HG03378 (cell line): ENCODE data around the gene TSPEAR.
"Not testable (repeated sequence)": the region's sequence is repeated elsewhere in the genome, so short reads cannot be mapped to it uniquely, and the experiment has no call there.

Source experiments
- ATAC-seq: cut with Tn5 transposase; IDR thresholded peaks from one replicate; pipeline ENCODE4 v1.9.1; 2021; ENCODE audit warnings: mild to moderate bottlenecking, moderate library complexity; ENCODE audit not compliant: unreplicated experiment

Gene TSPEAR

DNA sequence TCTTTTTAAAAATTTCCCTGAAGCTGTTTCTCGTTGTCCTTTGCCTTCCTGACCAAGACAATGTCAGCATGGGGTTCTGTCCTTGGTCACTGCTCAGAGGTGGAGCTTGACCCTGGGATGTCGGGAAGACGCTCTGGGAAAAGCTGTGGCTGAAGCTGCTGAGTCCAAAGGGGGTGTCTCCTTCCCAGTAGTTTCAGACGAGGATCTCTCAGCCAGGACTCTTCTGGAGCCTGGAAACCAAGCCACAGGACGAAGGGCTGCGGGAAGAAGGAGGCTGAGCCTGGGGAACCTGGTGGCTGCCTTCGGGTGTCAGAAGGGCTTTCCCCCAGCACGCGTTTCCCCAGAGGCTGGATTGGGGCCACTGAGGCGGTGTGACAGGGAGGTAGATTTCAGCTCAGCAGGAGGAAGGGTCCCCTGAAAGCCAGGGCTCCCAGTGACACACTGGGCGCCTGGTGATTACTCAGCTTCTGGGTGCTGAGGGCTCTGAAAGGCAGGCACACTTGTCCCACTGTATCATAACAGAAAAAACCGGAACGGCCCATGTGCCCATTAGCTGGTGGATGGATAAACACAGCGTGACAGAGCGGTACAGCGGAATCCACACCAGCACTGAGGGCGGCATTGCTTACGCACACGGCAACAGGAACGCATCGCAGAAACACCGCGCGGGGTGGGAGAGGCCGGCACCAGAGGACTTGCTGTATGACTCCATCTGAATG, 24.4 kb downstream of the TSPEAR start:
- ATAC-seq = no peak

DNA sequence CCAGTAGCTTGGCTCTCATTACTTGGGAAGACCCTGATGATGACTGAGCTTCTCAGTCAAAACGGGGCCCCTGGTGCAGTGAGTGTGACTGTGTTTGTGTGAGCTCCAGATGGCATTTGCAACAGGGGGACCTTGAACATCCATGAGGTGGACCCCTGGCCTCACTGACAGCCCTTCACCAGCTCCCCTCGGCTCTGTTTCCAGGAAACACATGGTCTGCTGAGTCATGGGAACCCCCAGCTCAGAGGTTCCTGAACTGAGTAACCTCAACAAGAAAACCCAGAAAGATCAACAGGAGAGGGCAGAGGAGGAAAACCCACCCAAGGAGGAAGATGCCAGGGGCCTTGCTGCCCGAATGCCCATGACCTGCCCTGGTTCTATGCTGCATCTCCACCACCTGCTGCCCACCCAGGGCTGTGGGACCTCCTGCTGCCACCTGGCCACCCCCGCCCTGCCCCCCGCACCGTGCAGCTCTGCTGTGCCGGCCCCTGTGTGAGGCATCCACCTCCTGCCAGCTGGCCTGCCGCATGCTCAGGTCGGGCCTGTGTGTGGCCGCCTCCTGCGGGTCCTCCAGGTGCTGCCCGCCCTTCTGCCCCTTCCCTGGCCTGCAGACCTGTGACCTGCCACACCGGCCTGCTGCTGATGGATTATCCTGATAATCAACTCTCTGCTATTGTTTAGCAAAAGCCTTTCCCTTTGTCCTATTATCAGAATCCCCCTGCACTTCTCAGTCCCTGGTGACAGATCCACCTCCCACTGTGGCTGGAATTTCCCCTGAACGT, 25.2 kb downstream of the TSPEAR start:
- no peak for ATAC-seq

DNA sequence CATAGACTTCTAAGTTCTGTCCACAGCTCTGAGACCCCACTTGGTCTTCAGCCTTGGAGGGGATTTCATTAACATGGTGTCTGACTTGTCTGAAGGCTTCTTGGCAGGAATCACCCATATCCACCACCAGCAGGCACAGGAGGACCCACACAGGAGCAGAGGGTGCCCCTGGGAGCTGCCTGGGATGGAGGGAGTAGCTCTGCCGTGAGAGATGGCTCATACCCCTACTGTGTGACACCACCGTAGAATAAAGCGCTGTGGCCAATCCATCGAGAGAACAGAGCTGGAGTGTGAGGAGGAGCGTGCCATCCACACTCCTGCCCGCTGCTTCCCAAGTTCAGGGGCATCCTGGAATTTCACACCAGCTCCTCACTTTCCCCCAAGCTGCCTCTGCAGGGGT, 26.3 kb downstream of the TSPEAR start:
- not testable (repeated sequence) for ATAC-seq

DNA sequence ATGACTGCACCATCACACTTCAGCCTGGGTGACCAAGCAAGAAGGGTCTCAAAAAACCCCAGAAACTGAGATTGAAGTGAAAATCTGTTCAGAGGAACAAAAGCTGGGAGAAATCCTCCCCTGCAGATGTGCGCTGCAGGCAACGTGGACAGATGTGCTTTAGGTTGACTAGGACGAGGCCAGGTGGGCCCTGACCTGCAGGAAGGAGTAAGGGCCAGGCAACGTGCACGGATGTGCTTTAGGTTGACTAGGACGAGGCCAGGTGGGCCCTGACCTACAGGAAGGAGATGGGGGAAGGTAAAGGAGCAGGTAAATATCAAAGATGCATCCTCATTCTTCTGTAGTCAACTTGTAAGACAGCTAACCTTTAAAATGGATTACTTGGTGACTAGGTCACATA, 26.9 kb downstream of the TSPEAR start:
- ATAC-seq = no peak

DNA sequence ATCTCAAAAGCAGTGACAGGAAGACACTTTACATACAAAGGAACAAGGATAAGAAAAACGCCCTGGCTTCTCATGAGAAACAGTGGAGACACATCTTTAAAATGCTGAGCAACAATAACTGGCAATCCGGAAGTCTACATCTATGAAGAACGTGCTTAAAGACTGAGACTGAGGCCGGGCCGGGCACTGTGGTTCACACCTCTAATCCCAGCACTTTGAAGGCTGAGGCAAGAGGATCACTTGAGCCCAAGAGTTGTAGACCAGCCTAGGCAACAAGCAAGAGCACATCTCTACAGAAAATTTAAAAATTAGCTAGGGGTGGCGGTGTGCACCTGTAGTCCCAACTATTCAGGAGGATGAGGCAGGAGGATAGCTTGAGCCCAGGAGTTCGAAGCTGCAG, 27.3 kb downstream of the TSPEAR start:
- no peak for ATAC-seq

DNA sequence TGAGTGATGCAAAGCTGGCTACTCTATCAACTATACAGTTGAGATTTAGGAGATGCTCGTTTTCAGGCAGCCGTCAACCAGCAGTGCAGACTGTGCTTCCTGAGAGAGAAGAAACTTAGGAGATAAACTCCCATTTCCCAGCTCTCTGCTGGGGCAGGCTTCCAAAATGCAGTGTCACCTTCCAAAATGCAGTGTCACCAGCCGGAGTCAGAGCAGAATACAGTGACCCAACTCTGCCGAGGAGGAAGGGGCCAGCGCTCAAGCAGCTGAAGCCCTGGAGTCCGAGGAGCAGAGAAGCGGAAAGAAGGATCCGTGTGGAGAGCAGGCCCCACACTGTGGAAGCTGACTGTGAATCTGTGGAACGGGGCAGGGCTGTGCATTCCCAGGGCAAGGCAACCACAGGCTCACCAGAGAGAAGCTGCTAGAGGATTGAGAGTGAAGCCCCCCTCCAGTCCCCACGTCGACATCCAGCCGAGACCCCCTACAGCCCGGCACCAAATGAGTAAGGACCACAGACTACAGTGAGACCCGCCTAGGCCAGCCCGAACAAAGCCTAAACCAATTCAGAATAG, 28.7 kb downstream of the TSPEAR start:
- ATAC-seq = no peak

DNA sequence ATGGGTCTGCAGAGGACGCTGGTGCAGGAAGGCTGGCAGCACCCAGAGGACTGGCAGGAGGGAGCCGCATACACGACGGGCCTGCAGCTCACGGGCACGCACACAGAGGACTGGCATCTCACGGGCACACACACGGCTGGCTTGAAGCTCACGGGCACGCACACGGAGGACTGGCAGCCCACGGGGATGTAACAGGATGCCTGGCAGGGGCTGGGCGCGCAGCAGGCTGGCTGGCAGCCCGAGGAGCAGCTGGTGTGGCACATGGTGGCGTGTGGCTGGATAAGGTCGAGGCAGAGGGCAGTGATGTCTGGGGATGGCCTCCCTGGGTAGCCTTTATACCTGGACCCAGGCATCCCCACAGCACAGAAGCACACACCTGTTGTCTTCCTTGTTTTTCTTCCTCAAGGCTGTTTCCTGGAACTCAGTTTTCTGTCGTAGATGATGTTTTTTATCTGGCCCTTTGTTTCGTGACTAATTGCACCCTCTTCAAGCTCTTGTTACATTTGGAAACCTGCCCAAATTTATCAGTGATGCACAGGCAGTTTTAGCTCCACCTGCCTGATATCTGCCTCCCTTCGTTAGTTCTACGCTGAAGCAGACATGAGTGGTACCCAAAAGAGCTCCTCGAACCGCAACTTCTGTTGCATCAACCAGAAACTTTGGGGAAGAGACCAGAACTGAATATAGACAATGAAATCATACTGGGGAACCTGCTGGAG, 29.4 kb downstream of the TSPEAR start, which contains the start of gene KRTAP12-1:
Gene KRTAP12-1, minus strand, starts transcription at position 303 of the 719 bp plus-strand sequence. Its CDS starts 40 bp downstream, at position 263.
- no peak for ATAC-seq

DNA sequence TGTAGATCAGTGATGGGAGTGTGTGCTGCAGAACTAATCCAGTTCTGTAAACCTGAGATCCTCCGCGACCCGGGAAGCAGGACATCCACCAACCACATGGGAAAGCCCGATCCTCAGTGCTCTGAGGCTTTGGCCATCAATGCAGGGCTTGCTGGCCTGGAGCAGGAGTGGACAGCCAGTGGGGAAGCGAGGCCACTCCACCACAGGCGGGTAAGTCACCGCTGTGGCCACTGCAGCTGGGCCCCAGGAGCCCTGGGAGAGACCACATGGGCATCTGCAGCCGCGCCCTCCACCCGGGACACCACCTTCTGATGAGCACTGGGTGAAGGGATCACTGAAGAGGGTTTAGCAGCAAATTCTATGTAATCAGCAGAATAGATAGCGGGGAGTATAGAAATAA, 30.2 kb downstream of the TSPEAR start:
- no peak for ATAC-seq

DNA sequence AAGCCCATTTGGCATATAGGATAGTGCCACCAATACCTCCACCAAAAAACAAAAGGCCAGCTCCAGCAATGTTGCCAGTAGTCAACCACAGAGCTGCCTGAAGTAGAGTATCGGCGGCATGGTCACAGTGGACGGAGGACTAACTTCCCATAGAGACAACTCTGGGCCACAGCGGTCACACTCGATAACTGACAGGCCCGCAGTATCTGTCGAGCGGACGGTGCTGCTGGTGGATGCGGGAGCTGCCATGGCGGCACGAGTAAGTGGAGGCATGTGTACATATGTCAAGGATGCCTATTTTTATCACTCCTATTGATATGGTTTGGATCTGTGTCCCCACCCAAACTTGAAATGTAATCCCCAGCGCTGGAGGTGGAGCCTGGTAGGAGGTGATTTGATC, 33.5 kb downstream of the TSPEAR start:
- ATAC-seq = no peak

DNA sequence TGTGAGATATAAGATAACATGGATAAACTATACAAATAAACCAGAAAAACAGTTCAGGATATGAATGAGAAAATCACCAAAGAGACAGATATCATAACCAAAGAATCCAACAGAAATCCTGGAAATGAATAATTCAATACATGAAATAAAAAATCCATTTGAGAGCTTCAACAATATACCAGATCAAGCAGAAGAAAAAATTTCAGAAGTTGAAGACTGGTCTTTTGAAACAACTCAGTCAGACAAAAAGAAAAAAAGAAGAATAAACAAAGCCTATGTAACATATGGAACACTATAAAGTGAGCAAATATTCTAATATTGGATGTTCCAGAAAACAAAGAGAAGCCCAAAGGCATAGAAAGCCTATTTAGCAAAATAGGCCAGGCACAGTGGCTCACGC, 39.5 kb downstream of the TSPEAR start:
- no peak for ATAC-seq

DNA sequence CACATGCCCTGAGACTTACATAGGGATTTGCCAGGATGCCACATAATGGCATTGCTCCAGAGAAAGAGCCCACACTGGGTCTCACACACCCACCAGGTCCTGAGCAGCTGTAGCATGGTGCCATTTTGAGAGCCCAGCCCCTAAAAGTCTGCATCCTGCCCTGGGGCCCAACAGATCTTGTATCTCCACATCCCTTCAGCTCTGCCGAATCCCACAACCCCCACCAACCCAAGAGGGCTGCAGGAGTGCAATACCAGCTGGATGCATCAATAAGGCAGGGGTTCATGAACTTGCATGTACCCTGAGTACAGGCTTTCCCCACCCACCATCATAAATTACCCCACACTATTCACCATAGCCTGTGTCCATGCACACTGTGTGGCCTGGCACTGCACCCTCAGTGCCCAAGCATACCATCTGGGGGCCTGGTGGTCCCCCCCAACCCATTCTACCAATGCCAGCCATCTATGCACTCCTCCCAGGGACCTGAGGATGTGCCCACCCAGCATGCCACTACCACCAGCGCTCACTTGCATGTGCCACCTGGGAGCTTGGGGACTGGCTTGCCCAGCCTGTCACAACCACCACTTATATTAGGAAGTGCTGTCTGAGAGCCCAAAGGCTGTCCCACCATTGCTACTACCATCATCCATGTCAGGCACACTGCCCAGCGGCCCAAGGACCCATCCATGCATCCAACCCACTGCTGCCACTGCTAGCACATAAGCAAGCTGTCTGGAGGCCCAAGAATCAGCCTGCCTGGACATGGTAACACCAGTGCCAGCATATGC, 40.5 kb downstream of the TSPEAR start:
- ATAC-seq = no peak

DNA sequence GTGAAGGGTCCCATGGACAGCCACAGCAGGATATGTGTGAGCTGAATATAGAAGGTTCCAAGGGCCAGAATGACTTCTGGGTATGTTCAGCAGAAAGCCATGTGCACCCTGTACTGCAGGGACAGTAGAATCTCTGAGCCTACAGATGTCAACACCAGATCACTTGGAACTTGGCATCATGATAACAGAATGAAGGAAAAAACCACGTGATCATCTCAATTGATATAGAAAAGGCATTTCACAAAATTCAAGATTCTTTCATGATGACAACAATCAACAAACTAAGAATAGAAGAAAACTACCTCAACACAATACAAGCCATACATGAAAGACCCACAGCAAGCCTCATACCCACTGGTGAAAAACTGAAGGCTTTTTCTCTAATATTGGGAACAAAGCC, 43.8 kb downstream of the TSPEAR start:
- ATAC-seq = no peak

DNA sequence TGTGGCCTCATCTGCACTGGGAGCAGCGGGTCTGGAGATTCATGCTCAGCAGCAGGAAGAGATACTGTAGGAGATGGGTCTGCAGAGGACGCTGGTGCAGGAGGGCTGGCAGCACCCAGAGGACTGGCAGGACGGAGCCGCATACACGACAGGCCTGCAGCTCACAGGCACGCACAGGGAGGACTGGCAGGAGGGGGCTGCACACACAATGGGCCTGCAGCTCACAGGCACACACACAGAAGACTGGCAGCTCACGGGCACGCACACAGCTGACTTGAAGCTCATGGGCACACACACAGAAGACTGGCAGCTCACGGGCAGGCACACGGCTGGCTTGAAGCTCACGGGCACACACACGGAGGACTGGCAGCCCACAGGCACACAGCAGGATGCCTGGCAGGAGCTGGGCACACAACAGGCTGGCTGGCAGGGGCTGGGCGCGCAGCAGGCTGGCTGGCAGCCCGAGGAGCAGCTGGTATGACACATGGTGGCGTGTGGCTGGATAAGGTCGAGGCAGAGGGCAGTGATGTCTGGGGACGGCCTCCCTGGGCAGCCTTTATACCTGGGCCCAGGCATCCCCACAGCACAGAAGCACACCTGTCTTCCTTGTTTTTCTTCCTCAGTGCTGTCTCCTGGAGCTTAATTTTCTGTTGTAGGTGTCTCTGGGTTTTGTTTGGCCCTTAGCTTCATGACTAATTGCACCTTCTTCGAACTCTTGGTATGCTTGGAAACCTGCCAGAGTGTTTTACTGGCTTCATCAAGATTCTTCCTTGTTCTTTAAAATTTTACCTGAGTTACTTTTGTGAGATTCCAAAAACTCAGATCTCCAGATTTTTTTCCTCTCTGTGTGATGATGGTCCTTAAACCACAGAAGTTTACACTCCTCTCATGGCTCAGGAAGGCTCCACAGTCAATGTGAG, 44.7 kb downstream of the TSPEAR start, which contains the start of gene KRTAP12-2:
Gene KRTAP12-2, minus strand, starts transcription at position 527 of the 920 bp plus-strand sequence. Its CDS starts 41 bp downstream, at position 486.
- no peak for ATAC-seq

DNA sequence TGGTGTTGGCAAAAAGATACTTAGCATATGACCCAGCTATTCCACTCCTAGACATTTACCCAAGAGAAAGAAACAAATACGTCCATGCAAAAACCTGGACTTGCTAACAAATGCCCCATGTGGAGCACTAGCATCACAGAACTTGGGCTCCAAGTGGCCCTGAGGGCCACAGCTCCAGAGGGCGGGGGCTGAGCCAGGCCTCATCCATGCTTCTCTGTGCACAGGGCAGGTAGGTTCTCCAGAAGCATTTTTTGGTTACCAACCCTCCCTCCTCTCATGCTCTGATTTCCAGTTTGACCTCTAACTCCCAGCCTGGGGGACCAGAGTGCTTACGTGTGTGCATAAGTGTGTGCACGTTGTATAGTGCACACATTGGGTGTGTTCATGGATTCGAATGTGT, 46.7 kb downstream of the TSPEAR start:
- ATAC-seq = no peak

DNA sequence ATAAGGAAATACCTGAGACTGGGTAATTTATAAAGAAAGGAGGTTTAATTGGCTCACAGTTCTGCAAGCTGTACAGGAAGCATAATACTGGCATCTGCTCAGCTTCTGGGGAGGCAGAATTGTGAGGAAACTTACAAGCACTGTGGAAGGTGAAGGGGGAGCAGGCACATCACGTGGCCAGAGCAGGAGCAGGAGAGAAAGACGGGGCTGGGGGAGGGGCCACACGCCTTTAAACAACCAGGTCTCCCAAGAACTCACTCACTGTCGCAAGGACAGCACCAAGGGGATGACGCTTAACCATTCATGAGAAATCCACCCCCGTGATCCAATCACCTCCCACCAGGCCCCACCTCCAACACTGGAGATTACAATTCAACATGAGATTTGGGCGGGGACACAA, 49.8 kb downstream of the TSPEAR start:
- not testable (repeated sequence) for ATAC-seq

DNA sequence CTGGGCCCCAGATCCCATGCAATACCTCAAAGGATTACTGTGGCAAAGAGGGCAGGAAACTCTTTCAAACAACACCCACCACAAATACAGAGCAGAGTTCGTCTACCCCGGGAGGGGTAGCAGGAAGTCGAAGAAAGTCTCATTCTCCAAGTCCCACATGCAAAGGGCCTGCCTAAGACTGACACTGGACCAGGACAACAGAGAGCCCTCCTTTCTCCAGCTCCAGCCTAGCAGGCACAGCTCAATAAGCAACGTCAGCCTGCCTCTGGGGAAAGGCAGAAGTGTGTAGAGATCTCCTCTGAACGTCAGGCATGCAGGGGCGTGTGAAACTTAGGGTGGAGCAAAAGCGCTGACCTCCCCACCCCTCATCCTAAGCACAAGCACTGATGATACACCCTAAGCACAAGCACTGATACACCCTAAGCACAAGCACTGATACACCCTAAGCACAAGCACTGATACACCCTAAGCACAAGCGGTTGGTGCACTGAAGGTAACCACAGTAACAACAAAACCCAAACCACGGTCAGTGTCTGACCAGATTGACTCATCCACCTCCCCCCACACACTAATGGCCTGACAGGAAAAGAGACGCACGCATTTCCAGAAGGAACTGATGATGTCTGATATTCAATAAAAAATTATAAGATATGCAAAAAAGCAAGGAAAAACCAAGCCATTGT, 52.3 kb downstream of the TSPEAR start:
- no peak for ATAC-seq

DNA sequence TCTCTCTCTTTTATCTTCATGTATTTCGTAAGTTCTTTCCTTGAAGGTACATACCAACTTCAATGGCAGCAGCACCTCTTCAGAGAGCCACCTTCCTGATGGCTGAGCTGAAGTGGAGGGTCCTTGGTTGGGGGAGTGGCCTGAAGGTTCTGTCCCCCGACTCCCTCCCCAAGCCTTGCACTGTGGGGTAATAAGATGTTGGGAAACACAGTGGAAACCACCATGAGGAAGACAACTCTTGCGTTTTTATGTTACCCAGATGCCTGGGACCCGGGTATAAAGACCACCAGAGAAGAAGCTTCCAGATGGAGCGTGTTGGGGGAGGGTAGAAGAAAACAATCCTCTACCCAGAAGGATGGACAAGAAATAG, 52.8 kb downstream of the TSPEAR start:
- no peak for ATAC-seq

DNA sequence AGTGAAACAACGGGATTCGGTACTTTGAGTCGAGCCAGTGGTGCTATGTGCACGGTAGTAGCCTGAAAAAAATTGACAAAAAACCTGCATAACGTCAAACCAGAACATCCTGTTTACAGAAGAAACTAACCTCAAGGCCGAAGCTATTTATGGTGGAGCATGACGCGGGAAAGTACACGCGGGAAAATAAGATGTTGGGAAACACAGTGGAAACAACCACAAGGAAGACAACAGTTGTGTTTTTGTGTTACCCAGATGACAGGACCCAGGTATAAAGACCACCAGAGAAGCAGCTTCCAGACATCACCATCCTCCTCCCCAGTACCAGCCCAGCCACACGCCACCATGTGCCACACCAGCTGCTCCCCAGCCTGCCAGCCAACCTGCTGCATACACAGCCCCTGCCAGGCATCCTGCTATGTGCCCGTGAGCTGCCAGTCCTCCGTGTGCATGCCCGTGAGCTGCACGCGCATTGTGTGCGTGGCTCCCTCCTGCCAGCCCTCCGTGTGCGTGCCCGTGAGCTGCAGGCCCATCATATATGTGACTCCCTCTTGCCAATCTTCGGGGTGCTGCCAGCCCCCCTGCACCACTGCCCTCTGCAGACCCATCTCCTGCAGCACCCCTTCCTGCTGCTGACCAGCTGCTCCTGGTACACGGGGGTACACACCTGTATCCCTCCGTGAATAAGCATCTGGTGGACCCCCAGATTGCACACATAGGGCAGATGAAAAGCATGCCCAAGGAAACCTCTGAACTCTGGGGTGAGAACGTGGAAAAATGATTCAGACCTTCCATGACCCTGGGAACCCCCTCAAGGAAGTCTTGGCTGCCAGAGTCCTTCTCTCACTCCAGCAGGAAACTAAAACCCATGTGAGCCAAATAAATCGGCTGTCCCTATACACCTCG, 53.5 kb downstream of the TSPEAR start, which contains the start of gene KRTAP12-3:
Gene KRTAP12-3, plus strand, starts transcription at position 298 of the 906 bp plus-strand sequence. Its CDS starts 48 bp downstream, at position 346.
- ATAC-seq = no peak
